Astrocyte of the spinal cord (primary cell): ENCODE results near the gene ITGB3BP.

Experiments
- DNase-seq: peaks from one replicate; pipeline ENCODE4 v3.0.0; 2011; ENCODE audit warnings: low read depth, low spot score
- H3K4me3 ChIP-seq: 2 replicates; pipeline ENCODE4 v1.5.1; 2011; ENCODE audit warnings: low read depth, mild to moderate bottlenecking, low read length, moderate library complexity
- in situ Hi-C: cut with HindIII; loops from 2 replicates; pipeline ENCODE4 v1.10.0; 2017; ENCODE audit warnings: low sequenced_read_pairs
- TF ChIP-seq, protein P1 (sequence below): IDR thresholded peaks from 2 replicates; pipeline ENCODE4 v1.5.1; 2012; ENCODE audit warnings: low read depth, mild to moderate bottlenecking, low read length, inconsistent platforms

Gene ITGB3BP

DNA sequence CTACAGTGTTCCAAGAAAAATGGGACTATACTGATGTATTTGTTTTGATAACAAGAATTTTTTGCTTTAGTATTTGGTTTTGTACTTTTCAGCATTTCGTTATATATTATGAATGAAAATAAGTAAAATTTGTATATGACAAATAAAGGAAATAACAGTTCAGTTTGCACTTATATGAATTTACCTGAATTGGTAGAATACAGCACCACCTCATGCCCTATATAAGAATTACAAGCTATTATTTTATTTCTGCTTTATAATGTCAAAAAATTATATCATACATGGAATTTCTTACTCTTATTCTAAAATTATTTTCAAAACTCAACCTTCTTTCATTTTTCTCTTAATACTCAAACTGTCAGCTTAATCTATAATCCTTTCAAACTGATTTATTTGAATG lies 14.9 kb upstream of the ITGB3BP start:
- in situ Hi-C loops: no loop called here
- peak; percentile 21 for DNase-seq
- TF ChIP-seq, protein P1, sequence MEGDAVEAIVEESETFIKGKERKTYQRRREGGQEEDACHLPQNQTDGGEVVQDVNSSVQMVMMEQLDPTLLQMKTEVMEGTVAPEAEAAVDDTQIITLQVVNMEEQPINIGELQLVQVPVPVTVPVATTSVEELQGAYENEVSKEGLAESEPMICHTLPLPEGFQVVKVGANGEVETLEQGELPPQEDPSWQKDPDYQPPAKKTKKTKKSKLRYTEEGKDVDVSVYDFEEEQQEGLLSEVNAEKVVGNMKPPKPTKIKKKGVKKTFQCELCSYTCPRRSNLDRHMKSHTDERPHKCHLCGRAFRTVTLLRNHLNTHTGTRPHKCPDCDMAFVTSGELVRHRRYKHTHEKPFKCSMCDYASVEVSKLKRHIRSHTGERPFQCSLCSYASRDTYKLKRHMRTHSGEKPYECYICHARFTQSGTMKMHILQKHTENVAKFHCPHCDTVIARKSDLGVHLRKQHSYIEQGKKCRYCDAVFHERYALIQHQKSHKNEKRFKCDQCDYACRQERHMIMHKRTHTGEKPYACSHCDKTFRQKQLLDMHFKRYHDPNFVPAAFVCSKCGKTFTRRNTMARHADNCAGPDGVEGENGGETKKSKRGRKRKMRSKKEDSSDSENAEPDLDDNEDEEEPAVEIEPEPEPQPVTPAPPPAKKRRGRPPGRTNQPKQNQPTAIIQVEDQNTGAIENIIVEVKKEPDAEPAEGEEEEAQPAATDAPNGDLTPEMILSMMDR: peak; percentile 26

DNA sequence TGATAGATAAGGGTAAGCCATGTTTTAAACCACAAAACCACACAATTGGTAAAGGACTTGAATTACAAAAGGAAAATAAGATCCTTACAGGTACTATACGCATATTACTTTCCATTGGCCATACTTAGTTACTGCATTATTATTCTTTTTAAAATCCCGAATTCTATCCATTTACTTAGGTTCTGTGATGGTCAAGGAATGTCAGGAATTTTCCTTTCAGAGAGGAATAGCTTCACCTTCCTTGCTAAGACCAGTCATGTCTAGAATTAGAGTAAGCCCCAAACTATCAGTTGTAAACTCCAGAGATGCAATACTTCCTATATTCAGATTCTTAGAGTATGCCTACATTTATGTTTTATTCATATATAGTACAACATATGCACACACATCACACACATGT lies 14.0 kb upstream of the ITGB3BP start:
- H3K4me3 ChIP-seq: no peak overlapping the region
- DNase-seq: no peak
- TF ChIP-seq, protein P1: no peak
- in situ Hi-C loops: no loop called here

More for the DNA sequence above, 14.9 kb upstream of the ITGB3BP start:
- no peak overlapping the region for H3K4me3 ChIP-seq

DNA sequence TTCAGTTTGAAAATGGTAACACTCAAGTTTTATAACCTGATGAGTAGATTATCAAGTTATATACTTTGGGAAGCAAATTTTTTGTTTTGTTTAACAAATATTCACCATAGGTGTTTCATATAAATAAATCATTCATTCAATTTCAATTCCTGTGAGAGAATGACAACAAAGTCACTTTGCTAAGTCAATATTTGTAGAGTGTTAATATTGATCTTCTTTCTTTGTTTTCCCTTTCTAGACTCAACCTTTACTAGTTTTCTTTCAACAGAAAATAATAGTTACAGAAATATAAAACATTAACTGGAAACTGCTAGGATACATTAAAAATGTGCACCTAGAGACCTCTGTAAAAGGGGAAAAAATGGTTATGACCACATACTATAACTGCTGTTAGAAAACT lies 11.4 kb upstream of the ITGB3BP start:
- in situ Hi-C loops: no loop called here
- no peak for DNase-seq
- no peak overlapping the region for H3K4me3 ChIP-seq
- TF ChIP-seq, protein P1: no peak

DNA sequence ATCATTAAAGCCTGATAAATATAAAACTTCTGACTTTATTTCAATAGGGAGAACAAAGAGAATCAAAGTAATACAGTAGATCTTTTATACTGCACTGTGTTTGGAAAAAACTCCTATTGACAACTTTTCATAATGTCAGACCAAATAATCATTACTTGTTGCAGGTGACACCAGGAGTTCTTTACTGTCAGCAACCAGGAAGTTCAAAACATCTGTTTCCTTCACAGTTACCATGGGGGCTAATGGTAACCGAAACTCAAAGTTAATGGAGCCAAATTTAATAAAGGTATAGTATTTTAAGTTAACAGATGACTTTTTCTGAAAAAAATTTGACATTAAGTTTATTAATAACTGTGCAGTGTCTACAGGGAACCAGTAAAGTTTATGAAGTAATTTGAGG lies 10.9 kb upstream of the ITGB3BP start:
- H3K4me3 ChIP-seq: no peak overlapping the region
- no peak for DNase-seq
- TF ChIP-seq, protein P1: no peak
- in situ Hi-C loops: no loop called here

DNA sequence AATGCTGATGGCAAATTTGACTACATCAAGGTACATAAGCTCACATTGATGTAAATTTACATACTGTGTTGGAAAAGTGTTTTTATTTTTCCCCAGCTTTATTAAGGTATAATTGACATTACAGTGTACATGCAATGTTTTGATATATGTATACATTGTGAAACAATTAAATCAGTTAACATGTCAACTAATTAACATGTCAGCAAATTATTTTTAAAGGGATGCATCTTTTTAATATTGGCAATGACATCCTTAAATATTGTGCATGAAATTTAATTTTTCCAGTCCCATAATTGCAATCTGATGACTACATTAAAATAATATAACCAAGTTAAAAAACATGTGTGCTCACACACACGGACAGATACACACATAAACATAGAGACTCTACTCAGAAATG lies 9.7 kb upstream of the ITGB3BP start:
- in situ Hi-C loops: no loop called here
- TF ChIP-seq, protein P1: no peak

DNA sequence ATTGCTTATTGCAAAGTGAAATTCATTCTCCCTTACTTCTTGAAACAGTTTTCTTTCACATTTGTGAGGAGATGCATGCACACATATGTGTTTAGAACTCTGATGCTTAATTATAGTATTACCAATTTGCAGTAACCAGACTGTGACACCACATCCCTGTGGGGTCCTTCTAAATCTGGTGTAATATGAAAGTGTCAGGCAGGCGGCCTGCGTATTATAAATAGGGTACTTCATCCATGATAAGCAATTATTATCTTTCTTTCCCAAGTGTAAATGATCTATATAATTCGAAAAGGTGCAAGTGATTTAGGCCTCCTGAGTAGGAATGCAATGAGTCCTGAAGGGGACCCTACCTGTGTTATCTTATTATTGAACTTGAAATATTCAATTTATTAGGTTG lies 1.2 kb upstream of the ITGB3BP start:
- in situ Hi-C loops: no loop called here
- peak overlapping the region; percentile 80 for H3K4me3 ChIP-seq
- TF ChIP-seq, protein P1: no peak
- DNase-seq: no peak

More for the DNA sequence above, 9.7 kb upstream of the ITGB3BP start:
- no peak for DNase-seq
- H3K4me3 ChIP-seq: no peak overlapping the region

DNA sequence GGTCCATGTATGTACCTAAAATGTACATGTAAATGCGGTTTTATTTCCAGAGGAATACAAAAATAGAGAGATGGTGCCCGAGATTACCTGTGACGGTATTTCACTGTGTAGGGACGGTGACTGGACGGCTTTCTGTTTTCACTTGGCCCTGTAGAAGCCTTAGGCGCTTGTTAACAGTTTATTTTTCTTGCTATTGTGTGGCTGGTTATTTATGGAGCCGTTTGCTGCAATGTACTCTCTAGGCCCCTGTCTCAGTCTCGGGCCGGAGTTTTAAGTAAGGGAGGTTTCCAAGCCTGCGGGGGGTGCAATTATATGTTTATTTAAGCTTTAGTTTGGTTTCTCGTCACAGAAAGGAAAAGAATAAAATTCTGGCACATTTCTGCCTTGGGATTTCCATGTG lies 713 bp upstream of the ITGB3BP start:
- TF ChIP-seq, protein P1: no peak
- DNase-seq: no peak
- in situ Hi-C loops: no loop called here
- H3K4me3 ChIP-seq: peak overlapping the region; percentile 80
